Ascending aorta (tissue), 2 donors: ENCODE results near the gene RPL13. TPM values are rescaled to one million over a fixed set of nuclear protein-coding genes. Genes with fewer than 3 reads are reported as not detected.
"Not testable (repeated sequence)": the region's sequence is repeated elsewhere in the genome, so short reads cannot be mapped to it uniquely, and the experiment has no call there.

Experiments
- DNase-seq, 2 donors: peaks; one replicate each; pipeline ENCODE4 v3.0.0-alpha.2; 2019; ENCODE audit warnings: low spot score in 2 of 2
- H3K27ac ChIP-seq, 2 donors: fragments of 200-600 bp; sonication (generic); one replicate each; pipeline ENCODE4 v1.5.1; 2016 to 2017; ENCODE audit warnings: mild to moderate bottlenecking in 1 of 2
- H3K27me3 ChIP-seq: fragments of 200-600 bp; sonication (generic); one replicate; pipeline ENCODE4 v1.5.1; 2017
- H3K36me3 ChIP-seq, 2 donors: fragments of 200-600 bp; sonication (generic); one replicate each; pipeline ENCODE4 v1.5.1; 2016
- H3K4me1 ChIP-seq, 2 donors: fragments of 200-600 bp; sonication (generic); one replicate each; pipeline ENCODE4 v1.5.1; 2016 to 2017; ENCODE audit warnings: mild to moderate bottlenecking in 1 of 2
- H3K4me3 ChIP-seq, 2 donors: fragments of 200-600 bp; sonication (generic); one replicate each; pipeline ENCODE4 v1.5.1; 2016 to 2017; ENCODE audit warnings: mild to moderate bottlenecking in 1 of 2
- H3K9me3 ChIP-seq, 2 donors: fragments of 200-600 bp; sonication (generic); one replicate each; pipeline ENCODE4 v1.5.1; 2016
- intact Hi-C: fragments of 100-400 bp; cut with DNase I; formaldehyde crosslinking; loops from one replicate; pipeline ENCODE4 v1.15.1; 2023
- total RNA-seq: library from RNA; depleted of rRNA; stranded (reverse); fragments of >200 nt; gene quantifications from one replicate; pipeline ENCODE4 v1.1.0, GENCODE V29; 2016
- TF ChIP-seq, protein P1 (sequence below), 3 experiments: fragments of 200-600 bp in 2 of 3; fragments of 450-650 bp in 1 of 3; sonication (generic) in 2 of 3; IDR thresholded peaks; one replicate each; pipeline ENCODE4 v1.5.1; 2016 to 2019; ENCODE audit warnings: antibody characterized with exemption in 3 of 3, mild to moderate bottlenecking in 1 of 3, moderate library complexity in 1 of 3

Gene RPL13
- total RNA-seq, 1 donor from 2014 or later, result 8,360 TPM

DNA sequence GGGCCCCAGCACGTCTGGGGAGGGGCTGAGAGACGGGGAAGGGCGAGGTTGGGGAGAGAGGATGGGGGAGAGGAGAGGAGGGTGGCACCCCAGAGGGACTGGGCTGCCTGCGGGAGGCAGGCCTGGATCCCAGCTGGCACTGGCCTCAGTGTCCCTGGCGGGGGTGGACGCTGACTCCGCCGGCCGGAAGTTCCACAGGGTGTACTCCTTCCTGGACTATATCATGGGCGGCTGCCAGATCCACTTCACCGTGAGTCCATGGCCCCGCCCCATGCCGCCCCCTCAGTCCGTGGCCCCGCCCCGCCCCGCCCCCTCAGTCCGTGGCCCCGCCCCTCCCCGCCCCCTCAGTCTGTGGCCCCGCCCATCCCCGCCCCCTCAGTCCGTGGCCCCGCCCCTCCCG is 26.4 kb downstream of the RPL13 start:
- no peaks in the 10 kb centered on the region for H3K4me1 ChIP-seq
- intact Hi-C loops, result no loop called here

DNA sequence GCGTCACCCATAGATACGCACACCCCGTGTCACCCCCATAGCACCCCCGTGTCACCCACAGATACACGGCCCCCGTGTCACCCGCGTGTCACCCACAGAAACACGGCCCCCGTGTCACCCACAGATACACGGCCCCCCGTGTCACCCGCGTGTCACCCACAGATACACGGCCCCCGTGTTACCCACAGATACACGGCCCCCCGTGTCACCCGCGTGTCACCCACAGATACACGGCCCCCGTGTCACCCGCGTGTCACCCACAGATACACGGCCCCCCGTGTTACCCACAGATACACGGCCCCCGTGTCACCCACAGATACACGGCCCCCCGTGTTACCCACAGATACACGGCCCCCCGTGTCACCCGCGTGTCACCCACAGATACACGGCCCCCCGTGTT is 27.2 kb downstream of the RPL13 start:
- H3K4me1 ChIP-seq, H3K27me3 ChIP-seq, H3K36me3 ChIP-seq, H3K4me3 ChIP-seq, DNase-seq, intact Hi-C loops, H3K9me3 ChIP-seq, H3K27ac ChIP-seq: not testable (repeated sequence)

More for the DNA sequence above, 26.4 kb downstream of the RPL13 start:
- no peaks in the 10 kb centered on the region for H3K9me3 ChIP-seq
- TF ChIP-seq, protein P1, sequence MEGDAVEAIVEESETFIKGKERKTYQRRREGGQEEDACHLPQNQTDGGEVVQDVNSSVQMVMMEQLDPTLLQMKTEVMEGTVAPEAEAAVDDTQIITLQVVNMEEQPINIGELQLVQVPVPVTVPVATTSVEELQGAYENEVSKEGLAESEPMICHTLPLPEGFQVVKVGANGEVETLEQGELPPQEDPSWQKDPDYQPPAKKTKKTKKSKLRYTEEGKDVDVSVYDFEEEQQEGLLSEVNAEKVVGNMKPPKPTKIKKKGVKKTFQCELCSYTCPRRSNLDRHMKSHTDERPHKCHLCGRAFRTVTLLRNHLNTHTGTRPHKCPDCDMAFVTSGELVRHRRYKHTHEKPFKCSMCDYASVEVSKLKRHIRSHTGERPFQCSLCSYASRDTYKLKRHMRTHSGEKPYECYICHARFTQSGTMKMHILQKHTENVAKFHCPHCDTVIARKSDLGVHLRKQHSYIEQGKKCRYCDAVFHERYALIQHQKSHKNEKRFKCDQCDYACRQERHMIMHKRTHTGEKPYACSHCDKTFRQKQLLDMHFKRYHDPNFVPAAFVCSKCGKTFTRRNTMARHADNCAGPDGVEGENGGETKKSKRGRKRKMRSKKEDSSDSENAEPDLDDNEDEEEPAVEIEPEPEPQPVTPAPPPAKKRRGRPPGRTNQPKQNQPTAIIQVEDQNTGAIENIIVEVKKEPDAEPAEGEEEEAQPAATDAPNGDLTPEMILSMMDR (IDR thresholded peaks at IDR 0.05), result no peak
- no peaks in the 10 kb centered on the region for H3K36me3 ChIP-seq
- H3K27ac ChIP-seq, result no peak overlapping the region
- DNase-seq, result no peak
- H3K27me3 ChIP-seq, result no peaks in the 10 kb centered on the region
- H3K4me3 ChIP-seq, result no peak overlapping the region

DNA sequence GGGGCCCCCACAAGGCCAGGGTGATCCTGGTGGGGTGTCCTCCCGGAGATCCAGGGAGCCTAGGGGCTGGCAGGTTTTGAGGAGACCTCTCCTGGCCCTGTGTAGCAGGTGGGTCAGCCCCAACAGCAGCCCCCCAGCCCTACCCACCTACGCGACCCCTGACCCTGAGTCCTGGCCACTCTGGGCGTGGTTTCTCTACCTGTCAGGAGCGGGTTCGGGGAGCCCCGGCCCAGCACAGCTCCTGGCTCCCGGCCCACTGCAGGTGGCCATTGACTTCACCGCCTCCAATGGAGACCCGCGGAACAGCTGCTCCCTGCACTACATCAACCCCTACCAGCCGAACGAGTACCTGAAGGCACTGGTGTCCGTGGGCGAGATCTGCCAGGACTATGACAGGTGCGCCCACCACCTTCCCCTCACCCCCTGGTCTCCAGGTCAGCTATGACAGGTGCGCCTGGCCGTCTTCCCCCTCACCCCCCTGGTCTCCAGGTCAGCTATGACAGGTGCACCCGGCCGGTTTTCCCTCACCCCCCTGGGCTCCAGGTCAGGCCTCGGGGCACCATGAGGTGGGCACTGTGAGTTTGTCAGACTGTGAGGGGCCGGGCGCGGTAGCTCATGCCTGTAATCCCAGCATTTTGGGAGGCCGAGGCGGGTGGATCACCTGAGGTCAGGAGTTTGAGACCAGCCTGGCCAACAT is 28.1 kb downstream of the RPL13 start:
- Histone ChIP-seq H3K27ac (no peak overlapping the region), H3K9me3 (no peaks in the 10 kb centered on the region), H3K36me3 (no peaks in the 10 kb centered on the region), H3K4me1 (no peaks in the 10 kb centered on the region), H3K27me3 (no peaks in the 10 kb centered on the region), H3K4me3 (no peak overlapping the region)
- DNase-seq, result no peak
- TF ChIP-seq, protein P1 (IDR thresholded peaks at IDR 0.05), result no peak
- intact Hi-C loops, result no loop called here

DNA sequence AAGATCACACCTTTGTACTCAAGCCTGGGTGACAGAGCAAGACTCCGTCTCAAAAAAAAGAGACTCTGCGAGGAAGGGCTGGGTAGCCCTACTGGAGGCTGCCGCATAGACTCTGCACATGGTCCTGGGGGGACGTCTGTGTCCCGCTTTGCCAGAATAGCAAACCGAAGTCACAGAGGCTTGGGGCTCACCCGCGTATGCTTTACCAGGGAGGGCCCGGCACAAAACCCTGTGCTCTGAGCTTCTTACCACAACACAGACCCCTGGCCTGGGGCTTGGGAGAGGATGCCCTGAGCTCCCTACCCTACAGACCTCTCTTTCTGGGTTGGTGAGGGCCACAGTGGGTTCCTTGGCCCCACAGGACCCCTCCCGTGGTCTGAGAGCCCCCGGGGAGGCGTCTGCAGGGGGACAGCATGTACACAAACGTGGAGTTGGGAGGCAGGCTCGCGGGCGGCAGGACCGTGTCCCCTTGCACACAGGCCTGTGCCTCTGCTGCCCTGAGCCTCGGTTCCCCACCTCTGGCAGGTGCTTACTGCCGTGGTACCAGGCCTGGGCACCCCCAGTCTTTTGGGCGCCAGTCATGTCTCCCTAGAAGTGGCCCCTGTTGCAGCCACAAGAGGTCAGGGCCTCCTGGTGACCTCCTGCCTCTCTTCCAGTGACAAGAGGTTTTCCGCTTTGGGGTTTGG is 28.9 kb downstream of the RPL13 start:
- H3K4me3 ChIP-seq, result no peak overlapping the region
- intact Hi-C loops, result no loop called here
- no peak for DNase-seq
- no peak overlapping the region for H3K27ac ChIP-seq
- no peaks in the 10 kb centered on the region for H3K36me3 ChIP-seq
- TF ChIP-seq, protein P1 (IDR thresholded peaks at IDR 0.05), result no peak
- H3K27me3 ChIP-seq, result no peaks in the 10 kb centered on the region
- H3K4me1 ChIP-seq, result no peaks in the 10 kb centered on the region
- H3K9me3 ChIP-seq, result no peaks in the 10 kb centered on the region

DNA sequence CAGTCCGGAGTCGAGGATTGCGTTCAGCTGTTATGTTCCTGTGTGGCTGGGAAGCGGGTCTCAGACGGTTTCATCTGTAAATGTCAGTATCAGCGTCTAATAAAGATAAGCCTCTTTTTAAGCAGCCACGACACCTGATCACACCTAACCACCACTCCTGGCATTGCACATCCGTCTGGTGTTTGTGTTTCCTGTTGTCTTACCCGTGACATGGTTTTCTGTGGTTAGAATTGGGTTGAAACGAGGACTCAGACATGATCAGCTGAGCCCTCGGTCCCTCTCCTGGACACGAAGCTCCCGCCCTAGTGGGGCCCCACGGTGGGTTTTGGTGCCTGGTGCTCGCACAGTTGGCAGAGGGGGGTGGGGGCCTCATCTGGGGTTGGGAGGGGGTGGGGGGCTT is 33.4 kb downstream of the RPL13 start:
- Histone ChIP-seq H3K4me1 (no peaks in the 10 kb centered on the region), H3K4me3 (no peak overlapping the region), H3K9me3 (no peaks in the 10 kb centered on the region), H3K27me3 (no peaks in the 10 kb centered on the region), H3K36me3 (no peaks in the 10 kb centered on the region), H3K27ac (no peak overlapping the region)
- intact Hi-C loops, result no loop called here
- TF ChIP-seq, protein P1 (IDR thresholded peaks at IDR 0.05), result no peak
- no peak for DNase-seq

DNA sequence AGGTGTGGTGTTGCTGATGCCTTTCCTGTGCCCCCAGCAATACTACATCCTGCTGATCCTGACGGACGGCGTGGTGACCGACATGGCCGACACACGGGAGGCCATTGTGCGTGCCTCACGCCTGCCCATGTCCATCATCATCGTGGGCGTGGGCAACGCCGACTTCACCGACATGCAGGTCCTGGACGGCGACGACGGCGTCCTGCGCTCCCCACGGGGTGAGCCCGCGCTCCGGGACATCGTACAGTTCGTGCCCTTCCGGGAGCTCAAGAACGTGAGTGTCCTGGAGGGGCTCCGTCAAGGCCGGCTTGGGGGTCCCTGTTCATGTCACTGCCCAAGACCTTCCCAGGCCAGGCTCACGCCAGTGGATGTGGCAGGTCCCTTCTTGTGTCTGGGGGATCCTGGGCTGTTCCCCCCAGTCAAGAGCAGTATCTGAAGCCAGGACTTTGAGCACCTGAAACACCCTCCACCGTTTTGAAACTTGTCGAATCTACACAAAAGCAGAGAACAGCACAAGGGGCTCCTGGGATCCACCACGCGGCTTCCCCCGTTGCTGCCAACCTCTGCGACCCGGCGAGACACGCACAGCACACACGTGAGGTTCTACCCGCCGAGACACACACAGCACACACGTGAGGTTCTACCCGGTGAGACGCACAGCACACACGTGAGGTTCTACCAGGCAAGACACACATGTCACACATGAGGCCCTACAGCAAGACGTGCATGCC is 35.0 kb downstream of the RPL13 start:
- Histone ChIP-seq H3K9me3 (no peaks in the 10 kb centered on the region), H3K4me3 (no peak overlapping the region), H3K4me1 (no peaks in the 10 kb centered on the region), H3K27me3 (no peaks in the 10 kb centered on the region), H3K36me3 (no peaks in the 10 kb centered on the region), H3K27ac (no peak overlapping the region)
- intact Hi-C loops, result no loop called here
- TF ChIP-seq, protein P1 (IDR thresholded peaks at IDR 0.05), result no peak
- no peak for DNase-seq
